ENCODE data around the gene PKP4.

DNA sequence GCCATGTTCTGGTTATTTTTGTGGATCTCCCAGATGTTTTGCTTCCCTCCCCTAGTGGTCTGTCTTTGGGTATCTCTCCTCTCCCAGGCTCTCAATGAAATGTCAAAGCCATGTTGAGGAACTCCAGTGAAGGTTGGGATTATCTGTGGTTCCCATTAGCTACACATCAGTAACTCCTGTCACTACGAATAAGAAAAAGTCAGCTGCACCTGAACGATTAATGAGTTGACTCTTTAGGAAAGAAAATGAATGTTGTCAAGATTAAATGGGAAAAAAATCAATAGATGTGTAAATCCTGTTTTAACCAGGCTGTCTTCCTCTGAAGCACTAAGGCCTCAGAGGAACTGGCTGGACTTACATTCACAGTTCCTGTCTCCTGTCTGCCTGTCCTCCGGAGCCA is 244.3 kb downstream of the PKP4 start:
- TF ChIP-seq, protein P1, sequence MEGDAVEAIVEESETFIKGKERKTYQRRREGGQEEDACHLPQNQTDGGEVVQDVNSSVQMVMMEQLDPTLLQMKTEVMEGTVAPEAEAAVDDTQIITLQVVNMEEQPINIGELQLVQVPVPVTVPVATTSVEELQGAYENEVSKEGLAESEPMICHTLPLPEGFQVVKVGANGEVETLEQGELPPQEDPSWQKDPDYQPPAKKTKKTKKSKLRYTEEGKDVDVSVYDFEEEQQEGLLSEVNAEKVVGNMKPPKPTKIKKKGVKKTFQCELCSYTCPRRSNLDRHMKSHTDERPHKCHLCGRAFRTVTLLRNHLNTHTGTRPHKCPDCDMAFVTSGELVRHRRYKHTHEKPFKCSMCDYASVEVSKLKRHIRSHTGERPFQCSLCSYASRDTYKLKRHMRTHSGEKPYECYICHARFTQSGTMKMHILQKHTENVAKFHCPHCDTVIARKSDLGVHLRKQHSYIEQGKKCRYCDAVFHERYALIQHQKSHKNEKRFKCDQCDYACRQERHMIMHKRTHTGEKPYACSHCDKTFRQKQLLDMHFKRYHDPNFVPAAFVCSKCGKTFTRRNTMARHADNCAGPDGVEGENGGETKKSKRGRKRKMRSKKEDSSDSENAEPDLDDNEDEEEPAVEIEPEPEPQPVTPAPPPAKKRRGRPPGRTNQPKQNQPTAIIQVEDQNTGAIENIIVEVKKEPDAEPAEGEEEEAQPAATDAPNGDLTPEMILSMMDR (conservative IDR thresholded peaks at IDR 0.05; ENCODE audit: low read length): no peak
- TF ChIP-seq EZH2phosphoT487 (IDR thresholded peaks at IDR 0.05; ENCODE audit: borderline replicate concordance, low read depth, low read length): no peak

All from OCI-LY7 (cell line).